Measurements from ENCODE around the gene NSD1. TPM values are rescaled to one million over a fixed set of nuclear protein-coding genes. Genes with fewer than 3 reads are reported as not detected.

NSD1 gene
- total and polyA plus RNA-seq, 2 of the 4 experiments (the other 2 are of a cell fraction): 7.7 to 31.0 TPM

DNA sequence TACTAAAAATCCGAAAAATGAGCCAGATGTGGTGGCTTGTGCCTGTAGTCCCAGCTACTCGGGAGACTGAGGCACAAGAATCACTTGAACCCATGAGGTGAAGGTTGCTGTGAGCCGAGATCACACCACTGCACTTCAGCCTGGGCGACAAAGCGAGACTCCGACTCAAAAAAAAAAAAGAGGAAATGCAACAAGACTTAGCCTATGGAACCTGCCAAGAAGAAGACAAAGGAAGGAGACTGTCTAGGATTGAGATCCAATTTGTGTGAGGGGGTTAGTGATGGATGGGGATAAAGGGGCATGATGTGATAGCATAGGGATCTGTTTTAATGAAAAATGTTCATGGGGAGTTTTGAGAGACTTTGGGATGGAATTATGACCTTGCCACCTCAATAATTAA, 97.1 kb downstream of the NSD1 start:
- no peak overlapping the region for H3K4ac ChIP-seq (ENCODE audit: low read depth, low read length)
- no peak overlapping the region for H4K8ac ChIP-seq (ENCODE audit: low read depth in 2 of 2, low read length in 2 of 2)
- no peak for ATAC-seq (ENCODE audit: low read depth)
- H3K18ac ChIP-seq (ENCODE audit: low read depth, low read length): no peak overlapping the region
- no peak for DNase-seq
- H3K27me3 ChIP-seq (ENCODE audit: control insufficient read depth, insufficient read depth, low read length): no peaks in the 10 kb centered on the region
- BruUV-seq (replicated peaks): no TSS peak
- intact Hi-C loops (cut with micrococcal nuclease): loop anchor here (5.0 kb wide), 1 partner anchor 38 kb away; no protein-coding TSS in a partner anchor
- no peaks in the 10 kb centered on the region for H3K9me3 ChIP-seq (ENCODE audit: control insufficient read depth, insufficient read depth, low read length)
- H2AK5ac ChIP-seq (ENCODE audit: low read depth, low read length): no peak overlapping the region
- no peak overlapping the region for H3K27ac ChIP-seq (ENCODE audit: insufficient read depth, low read length)
- H2AK9ac ChIP-seq (replicated peaks; ENCODE audit: low read depth, low read length, poor library complexity): no peak overlapping the region
- H3K56ac ChIP-seq (ENCODE audit: extremely low read depth, insufficient read depth, low read length): no peak overlapping the region
- no peak overlapping the region for H3K23ac ChIP-seq (ENCODE audit: low read depth, low read length)
- peaks cover 4% of the 10 kb centered on the region; the same call in 1 of the 2 replicates for H3K36me3 ChIP-seq (ENCODE audit: control insufficient read depth, insufficient read depth, low read length)
- peaks cover 14% of the 10 kb centered on the region for H3K4me1 ChIP-seq (ENCODE audit: control insufficient read depth, insufficient read depth, low read length)
- TF ChIP-seq USF2 (IDR thresholded peaks at IDR 0.05; ENCODE audit: low read depth, low read length) (no peak), SMC3 (IDR thresholded peaks at IDR 0.05; ENCODE audit: low read depth, low read length) (no peak), MAZ (IDR thresholded peaks at IDR 0.05; ENCODE audit: borderline replicate concordance, low read depth, low read length) (no peak), POLR2A (IDR thresholded peaks at IDR 0.05; ENCODE audit: low read depth, low read length) (no peak), MAFK (IDR thresholded peaks at IDR 0.05; ENCODE audit: low read depth, low read length) (no peak), NFE2L2 (IDR thresholded peaks at IDR 0.05; ENCODE audit: low read depth, low read length) (no peak), BHLHE40 (IDR thresholded peaks at IDR 0.05; ENCODE audit: low read depth, low read length) (no peak), CHD1 (IDR thresholded peaks at IDR 0.05; ENCODE audit: low read depth, low read length) (no peak), CEBPB (IDR thresholded peaks at IDR 0.05; ENCODE audit: low read depth, low read length) (no peak), MXI1 (IDR thresholded peaks at IDR 0.05; ENCODE audit: borderline replicate concordance, low read depth, low read length) (no peak), ELK1 (IDR thresholded peaks at IDR 0.05; ENCODE audit: borderline replicate concordance, low read depth, low read length) (no peak), RFX5 (IDR thresholded peaks at IDR 0.05; ENCODE audit: low read depth, low read length) (no peak), RCOR1 (IDR thresholded peaks at IDR 0.05; ENCODE audit: insufficient replicate concordance, low read length) (no peak), RAD21 (IDR thresholded peaks at IDR 0.05; ENCODE audit: low read length) (no peak), FOS (IDR thresholded peaks at IDR 0.05; ENCODE audit: low read depth, low read length) (no peak)
- TF ChIP-seq, protein P1, sequence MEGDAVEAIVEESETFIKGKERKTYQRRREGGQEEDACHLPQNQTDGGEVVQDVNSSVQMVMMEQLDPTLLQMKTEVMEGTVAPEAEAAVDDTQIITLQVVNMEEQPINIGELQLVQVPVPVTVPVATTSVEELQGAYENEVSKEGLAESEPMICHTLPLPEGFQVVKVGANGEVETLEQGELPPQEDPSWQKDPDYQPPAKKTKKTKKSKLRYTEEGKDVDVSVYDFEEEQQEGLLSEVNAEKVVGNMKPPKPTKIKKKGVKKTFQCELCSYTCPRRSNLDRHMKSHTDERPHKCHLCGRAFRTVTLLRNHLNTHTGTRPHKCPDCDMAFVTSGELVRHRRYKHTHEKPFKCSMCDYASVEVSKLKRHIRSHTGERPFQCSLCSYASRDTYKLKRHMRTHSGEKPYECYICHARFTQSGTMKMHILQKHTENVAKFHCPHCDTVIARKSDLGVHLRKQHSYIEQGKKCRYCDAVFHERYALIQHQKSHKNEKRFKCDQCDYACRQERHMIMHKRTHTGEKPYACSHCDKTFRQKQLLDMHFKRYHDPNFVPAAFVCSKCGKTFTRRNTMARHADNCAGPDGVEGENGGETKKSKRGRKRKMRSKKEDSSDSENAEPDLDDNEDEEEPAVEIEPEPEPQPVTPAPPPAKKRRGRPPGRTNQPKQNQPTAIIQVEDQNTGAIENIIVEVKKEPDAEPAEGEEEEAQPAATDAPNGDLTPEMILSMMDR (conservative IDR thresholded peaks at IDR 0.05; ENCODE audit: low read depth, low read length): no peak
- no peak overlapping the region for H2BK20ac ChIP-seq (ENCODE audit: low read depth, low read length)
- ChIA-PET CTCF (no interaction called here), POLR2A (ENCODE audit: unreplicated experiment) (no interaction called here)
- peaks cover 17% of the 10 kb centered on the region; the same call in 1 of the 2 replicates for H4K20me1 ChIP-seq (ENCODE audit: insufficient read depth, low read length)
- H3K4me2 ChIP-seq (ENCODE audit: low read depth, low read length): no peak overlapping the region
- H4K91ac ChIP-seq (ENCODE audit: insufficient read depth, low read depth, low read length): no peak overlapping the region
- H2BK120ac ChIP-seq (ENCODE audit: low read depth, low read length): no peak overlapping the region
- H3K4me3 ChIP-seq (ENCODE audit: insufficient read depth, low read depth, low read length): no peak overlapping the region
- peaks cover 16% of the 10 kb centered on the region for H3K9me1 ChIP-seq (ENCODE audit: insufficient read depth, low read length)
- WGBS, 2 experiments (ENCODE audit: extremely low coverage in 2 of 2, insufficient read length in 1 of 2): 100% methylated on average over 5 of the region's 6 CpGs; no CpG with 5 or more reads in 1 of the 2 experiments
- H3K79me1 ChIP-seq (ENCODE audit: low read depth in 1 of 2, low read length in 2 of 2): peaks cover 30 to 75% of the 10 kb centered on the region in 2 experiments
- no peak overlapping the region for H2BK5ac ChIP-seq (ENCODE audit: low read depth, low read length, poor library complexity, severe bottlenecking)
- no peak overlapping the region for H2AFZ ChIP-seq (replicated peaks; ENCODE audit: low read length, poor library complexity)
- dilution Hi-C loops (cut with HindIII; ENCODE audit: low sequenced_read_pairs, unreplicated experiment): no loop called here
- no peak overlapping the region for H4K5ac ChIP-seq (ENCODE audit: low read depth, low read length)
- no peak overlapping the region for H2BK15ac ChIP-seq (ENCODE audit: low read depth, low read length)
- H3K14ac ChIP-seq (replicated peaks; ENCODE audit: low read depth, low read length): no peak overlapping the region
- in situ Hi-C loops (cut with MboI; ENCODE audit: low sequenced_read_pairs): no loop called here
- H3K9ac ChIP-seq (ENCODE audit: low read depth, low read length): no peak overlapping the region

All from IMR-90 (cell line).